ENCODE data around the gene FGD5. TPM values are rescaled to one million over a fixed set of nuclear protein-coding genes. Genes with fewer than 3 reads are reported as not detected.

FGD5 gene
- total RNA-seq, 2 donors from 2014 or later: 15.3 to 17.0 TPM

- DNase-seq: peak; percentile 47
- Mint-ChIP-seq H3K4me1 (no peaks in the 10 kb centered on the region), H3K27me3 (ENCODE audit: insufficient read depth) (no peaks in the 10 kb centered on the region), H3K27ac (no peak overlapping the region), H3K9me3 (peaks cover 4% of the 10 kb centered on the region), H3K36me3 (ENCODE audit: low read depth) (no peaks in the 10 kb centered on the region), H3K4me3 (no peak overlapping the region)
- no peaks in the 10 kb centered on the region for H3K4me1 ChIP-seq (ENCODE audit: control insufficient read depth, insufficient read depth, low read length)
- H3K9me3 ChIP-seq (ENCODE audit: control insufficient read depth, low read length): peaks cover 1% of the 10 kb centered on the region
- WGBS, 2 experiments (ENCODE audit: insufficient coverage in 1 of 2, insufficient read length in 1 of 2): 93% methylated on average over 5 to 6 of the region's 6 CpGs
- TF ChIP-seq CTCF (conservative IDR thresholded peaks at IDR 0.05): no peak
- H3K36me3 ChIP-seq (ENCODE audit: control insufficient read depth, insufficient read depth, low read length): no peaks in the 10 kb centered on the region
- no peaks in the 10 kb centered on the region for H3K27me3 ChIP-seq (ENCODE audit: control insufficient read depth, insufficient read depth, low read length, poor library complexity, severe bottlenecking)
- H3K4me3 ChIP-seq (ENCODE audit: low read length): no peak overlapping the region
- H3K27ac ChIP-seq (ENCODE audit: low read depth, low read length): no peak overlapping the region
- no peak overlapping the region for H3K9ac ChIP-seq (ENCODE audit: extremely low read depth, low read length, poor library complexity, severe bottlenecking)
These were observed 45.1 kb upstream of the FGD5 start for GRCh38 chr3:14773691-14774128.

DNA sequence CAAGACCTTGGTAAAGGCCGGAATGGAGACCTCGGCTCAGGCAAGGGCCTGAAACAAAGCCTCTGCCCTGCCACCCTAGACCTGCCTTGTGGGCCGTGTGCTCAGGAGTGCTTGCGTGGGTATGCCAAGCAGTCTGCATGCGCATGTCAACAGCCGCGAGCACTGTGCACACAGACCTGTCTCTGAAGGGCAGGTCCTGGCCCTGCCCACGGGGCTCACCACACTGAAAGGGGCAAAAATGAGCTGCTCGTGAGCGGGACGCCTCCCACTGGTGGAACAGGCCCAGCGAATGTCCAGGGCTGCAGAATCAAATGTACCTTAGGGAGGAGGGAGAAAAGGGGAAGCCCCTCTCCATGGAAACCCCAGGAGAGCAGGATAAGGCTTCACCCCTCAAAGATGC is 44.3 kb upstream of the FGD5 start:
- no peak overlapping the region for H3K27ac ChIP-seq (ENCODE audit: low read depth, low read length)
- H3K4me3 Mint-ChIP-seq: no peak overlapping the region
- H3K27me3 ChIP-seq (ENCODE audit: control insufficient read depth, insufficient read depth, low read length, poor library complexity, severe bottlenecking): no peaks in the 10 kb centered on the region
- TF ChIP-seq CTCF (conservative IDR thresholded peaks at IDR 0.05): peak; percentile 38
- H3K9me3 ChIP-seq (ENCODE audit: control insufficient read depth, low read length): peaks cover 8% of the 10 kb centered on the region
- no peaks in the 10 kb centered on the region for H3K27me3 Mint-ChIP-seq (ENCODE audit: insufficient read depth)
- no peaks in the 10 kb centered on the region for H3K36me3 ChIP-seq (ENCODE audit: control insufficient read depth, insufficient read depth, low read length)
- H3K36me3 Mint-ChIP-seq (ENCODE audit: low read depth): no peaks in the 10 kb centered on the region
- WGBS, 2 experiments (ENCODE audit: insufficient coverage in 1 of 2, insufficient read length in 1 of 2): 90 to 91% methylated on average over 8 to 12 of the region's 12 CpGs
- H3K27ac Mint-ChIP-seq: no peak overlapping the region
- peak; percentile 56 for DNase-seq
- H3K4me1 ChIP-seq (ENCODE audit: control insufficient read depth, insufficient read depth, low read length): no peaks in the 10 kb centered on the region
- H3K9me3 Mint-ChIP-seq: peaks cover 9% of the 10 kb centered on the region
- no peaks in the 10 kb centered on the region for H3K4me1 Mint-ChIP-seq
- H3K4me3 ChIP-seq (ENCODE audit: low read length): no peak overlapping the region
- H3K9ac ChIP-seq (ENCODE audit: extremely low read depth, low read length, poor library complexity, severe bottlenecking): no peak overlapping the region

GRCh38 chr3:14775011-14775410 is 43.8 kb upstream of the FGD5 start:
- H3K4me3 Mint-ChIP-seq: no peak overlapping the region
- no peaks in the 10 kb centered on the region for H3K4me1 Mint-ChIP-seq
- Histone ChIP-seq H3K9me3 (ENCODE audit: control insufficient read depth, low read length) (peaks cover 8% of the 10 kb centered on the region), H3K4me3 (ENCODE audit: low read length) (no peak overlapping the region), H3K4me1 (ENCODE audit: control insufficient read depth, insufficient read depth, low read length) (no peaks in the 10 kb centered on the region), H3K36me3 (ENCODE audit: control insufficient read depth, insufficient read depth, low read length) (no peaks in the 10 kb centered on the region), H3K27me3 (ENCODE audit: control insufficient read depth, insufficient read depth, low read length, poor library complexity, severe bottlenecking) (no peaks in the 10 kb centered on the region), H3K9ac (ENCODE audit: extremely low read depth, low read length, poor library complexity, severe bottlenecking) (no peak overlapping the region), H3K27ac (ENCODE audit: low read depth, low read length) (no peak overlapping the region)
- H3K36me3 Mint-ChIP-seq (ENCODE audit: low read depth): no peaks in the 10 kb centered on the region
- H3K9me3 Mint-ChIP-seq: peaks cover 9% of the 10 kb centered on the region
- no peak for TF ChIP-seq CTCF (conservative IDR thresholded peaks at IDR 0.05)
- no peaks in the 10 kb centered on the region for H3K27me3 Mint-ChIP-seq (ENCODE audit: insufficient read depth)
- 91 to 95% methylated on average over 5 to 7 of the region's 7 CpGs for WGBS, 2 experiments (ENCODE audit: insufficient coverage in 1 of 2, insufficient read length in 1 of 2)
- DNase-seq: peak; percentile 22
- H3K27ac Mint-ChIP-seq: no peak overlapping the region
